SK-N-SH treated with all-trans-retinoic acid at 6 μM for 48 hours (cell line): ENCODE results near the gene DGAT2.

ENCODE experiments used
- TOX ChIP-seq: fragments of 250-450 bp; sonication (Bioruptor Pico); IDR thresholded peaks from 2 replicates; pipeline ENCODE4 v1.8.0; 2021; ENCODE audit warnings: mild to moderate bottlenecking, moderate library complexity, borderline replicate concordance
- ZFP30 ChIP-seq: fragments of 450-650 bp; formaldehyde crosslinking; IDR thresholded peaks from 2 replicates; pipeline ENCODE4 v1.5.0; 2022; ENCODE audit warnings: mild to moderate bottlenecking, moderate library complexity

DNA sequence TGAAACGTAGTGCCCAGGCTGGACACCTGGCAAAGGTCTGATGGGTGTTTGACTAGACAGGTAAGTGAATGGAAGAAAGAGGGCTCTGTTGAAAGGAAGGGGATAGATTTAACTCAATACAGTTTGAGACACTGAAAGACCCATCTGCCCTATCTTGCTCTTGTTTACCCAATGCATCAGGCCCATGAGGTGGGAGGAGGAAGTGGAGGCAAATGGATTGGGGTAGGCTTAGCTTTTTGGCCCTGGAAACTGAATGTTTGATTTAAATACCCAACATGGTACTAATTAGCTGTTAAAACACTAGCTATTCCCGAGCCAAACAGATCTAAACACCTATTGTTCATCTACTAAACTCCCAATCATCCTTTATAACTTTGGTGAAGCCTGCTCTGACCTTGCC is 42.9 kb downstream of the DGAT2 start:
- TF ChIP-seq ZFP30 (CRISPR knock-in tag) (no peak), TOX (CRISPR knock-in tag) (no peak)
